Adipose tissue (tissue), 3 donors: ENCODE results near the gene AGBL4. TPM values are rescaled to one million over a fixed set of nuclear protein-coding genes. Genes with fewer than 3 reads are reported as not detected.
"Not testable (repeated sequence)": the region's sequence is repeated elsewhere in the genome, so short reads cannot be mapped to it uniquely, and the experiment has no call there.

Experiments
- H3K27ac ChIP-seq: one replicate; pipeline ENCODE4 v1.5.1; 2013; ENCODE audit warnings: low read depth, low read length
- WGBS, 3 donors: extraction: QIAGEN DNeasy Blood & Tissue Kit; methylation state at CpG; one replicate each; pipeline ENCODE4 v1.1.7; 2013; 5-methylcytosine and 5-hydroxymethylcytosine counted together
- polyA plus RNA-seq, 3 donors: library from polyadenylated mRNA; stranded (reverse); fragments of 200-250 nt; gene quantifications; one replicate each; pipeline ENCODE4 v1.2.3, GENCODE V29; 2013
- donor health status: healthy with polysubstance abuse.
- donor health status: Bipolar disorder and iron deficiency.
- donor health status: healthy.

Gene AGBL4
- polyA plus RNA-seq, 3 donors = 0.06 to 0.51 TPM; not detected in 1

DNA sequence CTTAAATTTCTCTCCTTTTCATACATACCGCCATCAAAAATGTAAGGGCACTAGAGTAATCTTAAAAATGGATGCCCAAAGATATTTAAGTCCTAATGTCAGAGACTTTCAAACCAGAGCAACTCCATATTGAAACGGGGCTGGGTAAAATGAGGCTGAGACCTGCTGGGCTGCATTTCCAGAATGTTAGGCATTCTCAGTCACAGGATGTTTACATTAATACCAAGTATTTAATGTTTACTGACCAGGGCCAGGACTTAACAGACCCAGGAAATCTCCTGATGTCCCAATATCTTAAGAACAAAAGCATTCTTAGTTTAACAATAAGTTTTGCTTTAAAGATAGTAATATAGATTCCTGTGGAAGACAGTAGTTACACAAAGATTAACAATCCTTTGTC lies 683.2 kb downstream of the AGBL4 start:
- WGBS, 3 donors = 71 to 81% (median 77%) methylated on average over 2 of the region's 2 CpGs
- no peak overlapping the region for H3K27ac ChIP-seq

DNA sequence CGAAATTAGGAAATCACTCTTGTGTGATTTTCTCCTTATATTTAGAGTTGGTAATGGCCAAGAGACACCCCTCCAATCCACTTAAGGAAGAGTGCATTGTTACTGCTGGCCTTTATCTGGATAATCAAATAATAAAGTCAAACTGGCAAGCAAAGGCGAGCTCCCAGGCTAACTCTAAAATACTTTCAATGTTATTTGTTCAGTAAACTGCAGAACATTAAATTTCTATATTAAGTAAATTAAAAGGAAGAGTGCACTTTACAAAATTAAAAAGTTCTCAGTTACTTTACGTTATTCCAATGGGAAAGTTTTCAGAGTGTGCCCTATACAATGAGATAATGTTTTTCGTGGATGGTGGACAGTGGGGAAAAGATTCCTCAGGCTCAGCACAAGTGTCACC lies 684.7 kb downstream of the AGBL4 start:
- WGBS, 3 donors = 68 to 76% (median 72%) methylated on average over 4 of the region's 4 CpGs
- H3K27ac ChIP-seq = no peak overlapping the region

DNA sequence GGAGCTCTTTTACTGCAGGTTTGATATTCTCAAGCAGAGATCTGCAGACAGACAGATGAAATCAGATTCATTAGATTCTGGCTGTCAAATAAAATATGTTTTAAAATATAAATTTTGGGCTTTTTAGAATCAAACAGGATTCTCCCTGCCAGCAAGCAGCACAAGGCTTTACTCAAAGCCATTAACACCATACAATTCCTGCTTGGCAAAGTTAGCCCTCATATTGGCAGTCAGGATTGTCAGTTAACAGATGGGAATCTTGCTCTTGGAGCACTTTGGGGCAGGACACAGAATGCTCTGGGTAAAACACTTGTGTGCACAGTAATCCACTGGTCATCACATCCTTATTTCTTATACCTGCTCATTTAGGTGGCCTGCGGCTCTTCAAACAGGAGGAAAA lies 686.5 kb downstream of the AGBL4 start:
- 93 to 96% (median 95%) methylated on average over 1 of the region's 1 CpG for WGBS, 3 donors
- no peak overlapping the region for H3K27ac ChIP-seq

DNA sequence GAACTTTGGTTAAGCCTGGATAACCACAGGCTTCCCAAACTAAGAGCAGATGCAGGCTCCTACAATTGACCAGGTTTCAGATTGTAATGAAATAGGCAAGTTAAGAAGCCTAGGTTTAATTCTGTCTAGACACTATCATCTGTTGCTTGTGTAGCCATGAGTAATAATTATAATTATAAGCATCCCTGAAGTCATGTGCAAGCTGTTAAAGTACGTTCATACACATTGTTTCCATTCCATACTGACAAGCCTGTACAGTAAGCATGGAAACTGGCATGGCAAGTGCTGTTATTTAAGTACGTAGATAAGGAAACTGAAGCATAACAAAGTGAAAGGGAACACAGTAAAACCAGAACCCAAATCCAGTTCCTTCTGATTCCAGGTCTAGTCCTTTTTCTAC lies 689.8 kb downstream of the AGBL4 start:
- H3K27ac ChIP-seq = no peak overlapping the region
- 48 to 68% (median 60%) methylated on average over 2 of the region's 2 CpGs for WGBS, 3 donors

DNA sequence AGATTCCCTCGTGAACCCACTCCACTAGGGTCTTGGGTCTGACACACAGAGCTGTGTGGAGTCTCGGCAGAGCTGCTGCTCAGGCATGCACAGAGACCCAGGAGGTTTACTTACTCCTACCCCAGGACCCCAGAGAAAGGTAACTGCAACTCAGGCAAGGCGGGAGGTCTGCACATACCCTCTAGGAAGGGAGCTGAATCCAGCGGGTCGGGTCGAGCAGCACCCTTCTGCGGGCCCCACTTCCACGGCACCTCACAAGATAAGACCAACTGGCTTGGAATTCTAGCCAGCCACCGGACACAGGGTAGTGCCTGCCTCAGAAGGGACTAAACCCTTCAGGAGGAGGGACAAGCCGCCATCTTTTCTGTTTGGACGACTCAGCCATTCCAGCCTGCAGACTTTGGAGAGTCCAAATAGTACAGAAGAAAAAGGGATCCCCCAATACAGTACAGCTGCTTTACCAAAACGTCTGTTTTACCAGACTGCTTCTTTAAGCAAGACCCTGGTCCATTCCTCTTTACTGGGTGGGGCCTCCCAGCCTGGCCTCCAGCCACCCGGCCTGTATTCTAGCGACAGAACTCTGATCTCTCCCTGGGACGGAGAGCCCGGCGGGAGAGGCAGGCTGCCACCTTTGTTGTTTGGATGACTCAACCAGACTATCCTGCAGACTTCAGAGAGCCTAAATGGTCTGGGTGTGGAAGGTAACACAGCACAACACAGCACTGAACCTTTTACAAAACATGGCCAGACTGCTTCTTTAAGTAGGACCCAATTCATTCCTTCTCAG lies 692.5 kb downstream of the AGBL4 start:
- no peak overlapping the region for H3K27ac ChIP-seq
- WGBS, 3 donors = 85 to 87% (median 86%) methylated on average over 14 to 17 of the region's 17 CpGs

DNA sequence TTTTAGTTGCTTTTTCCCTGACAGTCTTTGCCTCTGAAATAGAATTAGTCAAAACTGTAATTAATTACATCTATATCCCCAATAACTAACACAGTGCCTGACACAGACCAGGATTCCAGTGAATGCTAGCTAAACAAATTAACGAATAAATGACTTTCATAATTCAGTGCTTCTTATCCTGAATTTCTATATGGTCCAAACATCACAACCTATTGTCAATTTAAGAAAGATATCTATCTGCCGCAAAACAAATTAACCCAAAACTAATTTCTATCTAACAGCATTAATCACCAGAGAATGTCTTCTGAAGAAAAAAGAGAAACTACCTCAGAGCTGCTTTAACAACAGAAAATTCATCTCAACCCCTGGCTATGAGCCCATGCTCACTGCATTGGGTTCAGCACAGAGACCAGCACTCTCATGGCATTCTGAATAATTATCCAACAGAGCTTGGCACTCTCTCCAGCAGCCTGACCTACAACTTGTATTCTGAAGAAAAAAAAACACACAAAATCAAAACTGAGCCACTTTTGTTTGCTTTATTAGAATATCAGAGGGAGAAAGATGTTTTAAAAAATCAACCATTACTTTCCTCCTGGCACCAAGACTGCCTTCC lies 699.7 kb downstream of the AGBL4 start:
- H3K27ac ChIP-seq = no peak overlapping the region
- WGBS, 3 donors = 74 to 94% (median 87%) methylated on average over 2 of the region's 2 CpGs

DNA sequence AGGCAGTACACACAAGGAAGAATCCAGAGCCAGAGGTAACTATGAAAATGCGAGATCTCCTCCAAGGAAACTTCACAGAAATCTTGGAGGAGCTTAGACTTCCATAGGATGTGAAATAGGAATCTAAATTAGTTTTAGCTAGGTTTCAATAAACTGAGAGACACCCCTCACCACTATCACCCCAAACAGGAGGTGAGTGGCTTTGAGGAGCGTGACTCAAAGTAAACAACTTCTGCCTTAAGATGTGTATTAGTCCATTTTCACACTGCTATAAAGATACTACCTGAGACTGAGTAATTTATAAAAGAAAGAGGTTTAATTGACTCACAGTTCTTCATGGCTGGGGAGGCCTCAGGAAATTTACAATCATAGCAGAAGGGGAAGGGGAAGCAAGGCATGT lies 703.3 kb downstream of the AGBL4 start:
- 71 to 89% (median 73%) methylated on average over 2 of the region's 2 CpGs for WGBS, 3 donors
- H3K27ac ChIP-seq = not testable (repeated sequence)

DNA sequence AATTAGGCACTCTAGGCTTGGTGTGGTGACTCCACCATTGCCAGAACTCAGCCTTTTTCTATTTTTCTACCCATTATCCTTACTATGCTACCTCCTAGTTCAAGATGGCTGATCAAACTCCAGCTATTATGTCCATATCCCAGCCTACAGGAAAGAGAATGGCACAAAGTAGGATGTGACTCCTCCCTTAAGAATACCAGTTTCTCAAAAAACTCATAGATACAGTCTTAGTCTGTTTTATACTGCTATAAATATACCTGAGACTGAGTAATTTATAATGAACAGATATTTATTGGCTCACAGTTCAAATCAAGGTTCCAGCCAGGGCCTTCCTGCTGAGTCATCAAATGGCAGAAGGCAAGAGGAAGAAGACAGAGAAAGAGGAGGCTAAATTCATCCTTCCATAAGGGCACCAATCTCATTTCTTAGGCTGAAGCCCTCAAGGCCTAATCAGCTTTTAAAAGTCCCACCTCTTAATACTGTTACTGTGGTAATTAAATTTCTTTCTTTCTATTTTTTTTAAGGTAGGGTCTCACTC lies 704.3 kb downstream of the AGBL4 start:
- H3K27ac ChIP-seq = no peak overlapping the region

DNA sequence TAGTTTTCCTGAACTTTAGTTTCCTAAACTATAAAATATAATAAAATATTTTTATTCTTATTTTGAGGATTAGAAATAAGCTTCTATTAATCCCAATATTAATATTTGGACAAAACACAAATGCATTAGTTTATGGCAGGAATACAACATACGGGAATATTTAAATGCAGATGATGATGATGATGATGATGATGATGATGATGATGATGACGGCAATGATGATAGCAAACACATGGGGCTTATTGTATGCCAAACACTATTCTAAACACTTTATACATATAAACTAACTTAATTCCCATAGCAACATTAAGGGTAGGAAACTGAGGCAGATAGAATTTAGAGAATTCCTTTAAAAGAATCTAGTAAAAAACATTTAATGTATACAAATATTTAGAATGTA lies 705.5 kb downstream of the AGBL4 start:
- H3K27ac ChIP-seq = no peak overlapping the region
- 82 to 90% (median 84%) methylated on average over 2 of the region's 2 CpGs for WGBS, 3 donors

DNA sequence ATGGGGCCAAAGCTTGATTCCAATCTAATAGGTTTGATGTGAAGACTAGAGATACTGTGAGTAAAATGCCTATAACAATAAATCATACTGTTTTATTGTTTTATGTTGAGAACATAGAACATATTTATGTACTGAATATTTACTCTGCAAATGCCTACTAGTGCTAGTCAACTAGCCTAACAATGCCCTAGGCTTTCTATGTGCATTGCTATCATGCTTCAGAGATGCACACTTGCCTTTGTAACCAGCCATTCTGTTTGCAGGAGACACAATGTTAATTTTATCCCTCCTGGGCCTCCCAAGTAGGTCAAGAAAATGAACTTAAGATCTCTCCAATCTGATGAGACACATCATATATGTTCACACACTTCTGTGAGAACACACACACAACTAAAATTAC lies 716.3 kb downstream of the AGBL4 start:
- no peak overlapping the region for H3K27ac ChIP-seq

DNA sequence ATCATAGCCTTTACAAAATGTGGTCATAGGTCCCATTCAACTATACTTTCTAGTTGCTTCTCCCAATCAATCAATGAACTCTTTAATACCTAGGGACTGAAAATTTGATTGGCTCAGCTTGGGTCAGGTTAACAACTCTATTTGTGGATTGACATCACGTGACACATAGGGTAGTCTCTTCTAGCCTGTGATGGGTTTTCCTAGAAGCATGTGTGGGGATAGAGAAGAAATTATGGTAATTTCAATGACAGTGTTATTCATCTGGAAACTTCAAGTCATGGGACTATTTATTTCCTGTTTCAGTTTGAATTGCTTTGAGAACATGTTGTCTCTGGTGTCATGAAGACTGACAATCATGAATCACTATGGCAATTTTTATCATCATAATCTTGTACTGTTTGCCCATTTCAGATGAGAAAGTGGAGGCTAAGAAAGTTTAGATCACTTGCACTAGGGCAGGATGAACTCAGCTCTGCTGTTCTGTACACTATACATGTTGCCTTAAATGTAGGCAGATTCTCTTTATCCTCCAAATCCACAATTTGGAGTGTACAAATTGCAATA lies 717.2 kb downstream of the AGBL4 start:
- WGBS, 3 donors = 65 to 82% (median 80%) methylated on average over 1 of the region's 1 CpG
- no peak overlapping the region for H3K27ac ChIP-seq

DNA sequence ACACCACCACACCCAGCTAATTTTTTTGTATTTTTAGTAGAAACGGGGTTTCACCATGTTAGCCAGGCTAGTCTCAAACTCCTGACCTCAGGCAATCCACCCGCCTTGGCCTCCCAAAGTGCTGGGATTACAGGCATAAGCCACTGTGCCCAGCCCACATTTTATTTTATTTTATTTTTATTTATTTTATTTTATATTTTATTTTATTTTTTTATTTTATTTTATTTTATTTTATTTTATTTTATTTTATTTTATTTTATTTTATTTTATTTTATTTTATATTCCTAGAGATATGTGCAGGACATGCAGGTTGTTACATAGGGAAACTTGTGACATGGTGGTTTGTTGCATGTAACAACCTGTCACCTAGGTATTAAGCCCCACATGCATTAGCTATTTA lies 721.4 kb downstream of the AGBL4 start:
- WGBS, 3 donors = 62 to 85% (median 84%) methylated on average over 2 of the region's 2 CpGs
- H3K27ac ChIP-seq = not testable (repeated sequence)

DNA sequence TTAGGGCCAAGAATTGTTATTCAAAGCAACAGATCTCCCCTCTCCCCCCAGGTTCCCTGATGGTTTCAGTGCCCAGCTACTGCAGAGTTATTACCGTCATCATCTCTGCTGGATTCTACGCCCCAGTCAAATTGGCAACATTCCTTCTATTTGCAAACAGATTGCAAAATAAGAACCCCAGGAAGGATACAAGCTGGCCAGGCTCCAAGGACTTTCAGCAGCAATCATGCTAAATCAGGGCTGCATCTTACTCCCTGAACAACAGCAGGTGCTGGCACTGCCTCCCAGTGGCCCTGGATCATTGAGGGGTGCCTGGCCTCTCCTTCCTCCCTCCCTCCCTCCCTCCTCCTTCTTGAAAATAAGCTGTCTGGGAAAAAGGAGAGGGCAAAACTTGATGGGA lies 725.5 kb downstream of the AGBL4 start:
- no peak overlapping the region for H3K27ac ChIP-seq

DNA sequence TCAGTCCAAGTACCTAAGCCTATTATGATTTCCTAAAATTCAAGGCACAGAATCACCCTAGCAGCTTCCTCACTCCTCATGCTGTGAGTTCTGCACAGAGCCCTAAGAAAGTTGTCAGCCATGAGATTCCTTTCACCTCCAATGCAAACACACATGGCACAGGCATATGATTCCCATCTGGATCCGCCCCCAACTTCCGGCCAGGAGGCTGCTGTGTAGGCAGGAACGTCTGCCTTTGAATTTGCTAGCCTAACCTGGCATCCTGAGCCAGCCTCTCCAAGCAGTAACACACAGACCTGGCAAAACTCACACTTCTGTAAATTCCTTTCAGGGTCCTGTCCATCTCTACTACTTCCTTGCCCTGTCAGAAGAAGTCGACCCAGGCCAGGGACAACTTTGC lies 726.0 kb downstream of the AGBL4 start:
- H3K27ac ChIP-seq = no peak overlapping the region
- WGBS, 3 donors = 37 to 48% (median 42%) methylated on average over 4 of the region's 4 CpGs

More for the DNA sequence above, 725.5 kb downstream of the AGBL4 start:
- 29 to 43% (median 36%) methylated on average over 2 of the region's 2 CpGs for WGBS, 3 donors

DNA sequence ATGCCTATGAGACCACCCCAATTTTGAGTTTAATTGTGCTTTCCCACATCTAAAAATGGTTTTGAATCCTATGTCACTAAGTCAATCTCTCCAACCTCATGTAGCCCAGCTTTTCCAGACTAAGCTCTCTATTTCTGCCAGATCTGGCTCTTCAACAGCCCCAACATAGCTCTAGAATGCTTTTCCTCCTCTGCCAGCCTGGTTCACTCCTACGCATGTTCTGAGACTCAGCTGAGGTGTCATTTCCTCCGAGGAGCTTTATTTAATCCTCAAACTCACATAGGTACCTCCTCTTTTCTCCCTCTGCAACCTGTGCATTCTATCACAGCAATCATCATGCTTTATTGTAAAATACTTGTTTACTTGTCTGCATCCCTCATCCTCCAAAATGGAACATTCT lies 729.2 kb downstream of the AGBL4 start:
- 71 to 80% (median 72%) methylated on average over 2 of the region's 2 CpGs for WGBS, 3 donors

DNA sequence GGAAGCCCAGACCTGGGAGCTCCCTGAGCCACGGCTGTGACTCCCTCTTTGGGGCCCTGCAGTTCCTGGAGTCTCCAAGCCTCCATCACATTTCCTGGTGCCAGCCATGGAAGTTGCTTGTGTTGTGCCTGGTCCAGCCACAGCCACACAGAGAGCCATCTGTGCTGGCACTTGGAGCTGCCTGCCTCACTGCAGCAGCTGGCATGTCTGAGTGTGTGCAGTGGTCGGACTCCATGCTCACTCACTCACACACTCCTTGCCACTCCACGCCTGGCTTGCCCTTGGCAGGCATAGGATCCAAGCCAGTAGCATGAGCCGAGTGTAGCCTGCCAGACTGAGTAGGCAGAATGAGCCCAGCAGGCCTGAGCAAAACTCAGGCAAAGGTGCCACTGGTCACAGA lies 730.7 kb downstream of the AGBL4 start:
- no peak overlapping the region for H3K27ac ChIP-seq
- 62 to 74% (median 72%) methylated on average over 4 of the region's 4 CpGs for WGBS, 3 donors

More for the DNA sequence above, 729.2 kb downstream of the AGBL4 start:
- no peak overlapping the region for H3K27ac ChIP-seq

DNA sequence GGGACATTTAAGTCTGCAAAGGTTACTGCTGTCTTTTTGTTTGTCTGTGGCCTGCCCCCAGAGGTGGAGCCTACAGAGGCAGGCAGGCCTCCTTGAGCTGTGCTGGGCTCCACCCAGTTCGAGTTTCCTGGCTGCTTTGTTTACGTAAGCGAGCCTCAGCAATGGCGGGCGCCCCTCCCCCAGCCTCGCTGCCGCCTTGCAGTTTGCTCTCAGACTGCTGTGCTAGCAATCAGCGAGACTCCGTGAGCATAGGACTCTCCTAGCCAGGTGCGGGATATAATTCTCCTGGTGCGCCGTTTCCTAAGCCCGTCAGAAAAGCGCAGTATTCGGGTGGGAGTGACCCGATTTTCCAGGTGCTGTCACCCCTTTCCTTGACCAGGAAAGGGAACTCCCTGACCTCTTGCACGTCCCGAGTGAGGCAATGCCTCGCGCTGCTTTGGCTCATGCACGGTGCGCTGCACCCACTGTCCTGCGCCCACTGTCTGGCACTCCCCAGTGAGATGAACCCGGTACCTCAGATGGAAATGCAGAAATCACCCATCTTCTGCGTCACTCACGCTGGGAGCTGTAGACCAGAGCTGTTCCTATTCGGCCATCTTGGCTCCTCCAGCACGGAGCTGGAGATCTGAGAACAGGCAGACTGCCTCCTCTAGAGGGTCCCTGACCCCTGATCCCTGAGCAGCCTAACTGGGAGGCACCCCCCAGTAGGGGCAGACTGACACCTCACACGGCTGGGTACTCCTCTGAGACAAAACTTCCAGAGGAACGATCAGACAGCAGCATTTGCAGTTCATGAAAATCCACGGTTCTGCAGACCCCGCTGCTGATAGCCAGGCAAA lies 766.3 kb downstream of the AGBL4 start:
- H3K27ac ChIP-seq = not testable (repeated sequence)
- 78 to 81% (median 79%) methylated on average over 29 to 32 of the region's 32 CpGs for WGBS, 3 donors

DNA sequence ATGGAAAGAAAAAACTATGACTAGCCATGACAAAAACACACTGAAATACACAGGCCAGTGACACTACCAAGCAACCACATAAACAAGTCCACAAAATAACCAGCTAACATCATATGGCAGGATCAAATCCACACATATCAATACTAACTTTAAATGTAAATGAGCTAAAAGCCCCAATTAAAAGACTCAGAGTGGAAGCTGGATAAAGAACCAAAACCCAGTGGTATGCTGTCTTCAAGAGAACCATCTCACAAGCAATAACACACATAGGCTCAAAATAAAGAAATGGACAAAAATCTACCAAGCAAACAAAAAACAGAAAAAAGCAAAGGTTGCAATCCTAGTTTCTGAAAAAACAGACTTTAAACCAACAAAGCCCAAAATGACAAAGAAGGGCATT lies 770.8 kb downstream of the AGBL4 start:
- H3K27ac ChIP-seq = no peak overlapping the region
